GM21447 (cell line): ENCODE measurements around the gene ASB10.

Experiments used
- ATAC-seq: cut with Tn5 transposase; IDR thresholded peaks from one replicate; pipeline ENCODE4 v1.9.1; 2021; ENCODE audit not compliant: unreplicated experiment

Gene ASB10

GRCh38 chr7:151137791-151138152 is 49.3 kb downstream of the ASB10 start:
- no peak for ATAC-seq

GRCh38 chr7:151137076-151137675 is 49.9 kb downstream of the ASB10 start:
- ATAC-seq, result no peak

- no peak for ATAC-seq
Observed at GRCh38 chr7:151135866-151136843, 50.9 kb downstream of the ASB10 start.

- no peak for ATAC-seq
Observed at GRCh38 chr7:151135525-151135845, 51.6 kb downstream of the ASB10 start.

GRCh38 chr7:151134743-151135524 is 52.1 kb downstream of the ASB10 start:
- no peak for ATAC-seq

DNA sequence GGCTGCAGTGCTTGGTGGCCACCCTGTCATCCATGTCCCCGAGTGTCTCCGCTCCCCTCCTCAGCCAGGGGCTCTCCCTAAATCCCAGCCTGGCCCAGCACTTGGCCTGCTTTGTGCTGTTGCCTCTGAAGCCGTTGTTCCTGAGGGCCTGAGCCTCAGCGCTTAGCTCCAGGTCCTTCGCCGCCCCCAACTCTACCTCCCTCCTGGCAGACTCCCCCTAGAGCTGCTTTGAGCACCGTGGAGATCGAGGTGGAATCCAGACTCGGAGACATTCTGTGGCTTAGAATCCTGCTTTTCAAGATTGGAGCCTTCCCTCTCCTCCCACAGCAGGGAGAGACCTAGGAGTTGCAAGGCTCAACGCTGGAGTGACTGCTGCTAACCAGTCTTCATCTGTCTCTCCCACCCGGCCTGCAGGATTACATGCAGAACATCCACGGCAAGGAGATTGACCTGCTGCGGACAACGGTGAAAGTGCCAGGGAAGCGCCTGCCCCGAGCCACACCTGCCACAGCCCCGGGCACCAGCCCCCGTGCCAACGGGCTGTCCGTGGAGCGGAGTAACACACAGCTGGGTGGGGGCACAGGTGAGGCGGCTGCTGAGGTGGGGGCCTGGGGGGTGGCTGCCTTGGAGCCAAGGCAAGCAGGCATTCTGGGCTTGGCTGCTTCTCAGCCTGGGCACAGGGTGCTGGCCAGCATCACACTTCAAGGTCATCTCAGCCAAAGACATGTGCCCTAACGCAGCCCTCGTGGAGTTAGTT is 52.9 kb downstream of the ASB10 start:
- ATAC-seq, result no peak

DNA sequence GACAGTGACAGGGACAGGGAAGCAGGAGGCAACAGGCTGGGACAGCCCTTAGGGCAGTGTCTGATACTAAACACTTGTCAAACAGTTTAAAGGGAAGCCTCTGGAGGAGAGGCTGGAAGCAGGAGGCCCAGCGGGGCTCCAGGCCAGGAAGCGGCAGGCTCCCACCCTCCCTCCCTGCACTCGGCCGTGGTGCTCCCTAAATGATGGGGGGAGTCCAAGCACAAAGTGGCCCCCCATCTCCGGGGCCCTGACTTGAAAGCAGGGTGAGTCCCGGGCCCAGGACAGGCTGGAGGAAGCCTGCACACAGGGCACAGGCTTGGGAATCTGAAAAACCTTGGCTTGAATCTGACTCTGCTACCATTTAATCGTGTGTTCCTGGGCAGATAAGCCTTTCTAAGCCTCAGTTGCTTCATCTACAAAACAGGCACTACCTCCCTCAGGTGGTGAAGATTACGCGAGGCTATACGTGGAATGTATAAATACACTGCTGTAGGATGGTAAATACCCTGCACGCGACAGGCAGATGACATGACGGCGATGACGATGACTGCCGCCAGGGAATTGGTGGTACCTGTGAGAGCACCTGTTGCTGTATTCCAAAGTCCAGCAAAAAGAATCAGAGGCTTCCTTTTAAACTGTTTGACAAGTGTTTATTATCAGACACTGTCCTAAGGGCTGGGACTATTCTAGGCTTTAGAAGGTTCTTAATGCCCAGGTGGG is 53.6 kb downstream of the ASB10 start:
- no peak for ATAC-seq

DNA sequence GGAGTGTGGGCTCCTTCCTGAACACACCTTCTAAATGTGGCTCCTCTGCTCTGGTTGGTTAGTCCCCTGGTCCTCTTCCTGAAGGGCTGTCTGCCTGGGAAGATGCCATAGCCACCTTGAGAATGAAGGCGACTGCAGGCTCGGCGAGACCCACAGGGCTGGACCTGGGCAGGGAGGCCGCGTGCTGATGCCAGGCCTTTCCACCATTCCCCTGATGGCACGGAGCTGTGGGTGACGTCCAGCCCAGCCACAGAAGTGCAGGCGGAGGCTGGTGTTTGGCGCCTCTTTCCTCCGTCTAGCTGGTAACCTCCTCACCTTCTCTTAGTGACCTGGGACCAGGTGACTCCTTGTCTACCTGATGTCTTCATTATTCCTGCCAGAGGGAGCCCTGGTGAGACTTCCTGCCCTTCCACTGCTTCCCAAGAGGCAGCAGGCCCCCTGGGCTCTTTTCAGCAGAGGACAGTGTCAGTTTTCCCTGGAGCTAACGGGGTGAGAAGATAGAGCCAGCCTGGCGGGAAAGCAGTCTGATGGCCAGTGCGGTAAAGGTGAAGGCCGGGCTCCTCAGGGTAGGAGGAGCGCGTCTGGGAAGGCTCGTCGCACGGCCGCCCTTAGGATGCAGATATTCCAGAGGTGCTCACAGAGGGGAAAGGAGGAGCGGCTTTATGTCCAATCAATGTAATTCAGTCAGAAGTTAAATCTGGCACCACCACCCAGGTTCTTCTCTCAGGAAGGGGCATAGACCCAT is 54.4 kb downstream of the ASB10 start:
- ATAC-seq, result no peak

DNA sequence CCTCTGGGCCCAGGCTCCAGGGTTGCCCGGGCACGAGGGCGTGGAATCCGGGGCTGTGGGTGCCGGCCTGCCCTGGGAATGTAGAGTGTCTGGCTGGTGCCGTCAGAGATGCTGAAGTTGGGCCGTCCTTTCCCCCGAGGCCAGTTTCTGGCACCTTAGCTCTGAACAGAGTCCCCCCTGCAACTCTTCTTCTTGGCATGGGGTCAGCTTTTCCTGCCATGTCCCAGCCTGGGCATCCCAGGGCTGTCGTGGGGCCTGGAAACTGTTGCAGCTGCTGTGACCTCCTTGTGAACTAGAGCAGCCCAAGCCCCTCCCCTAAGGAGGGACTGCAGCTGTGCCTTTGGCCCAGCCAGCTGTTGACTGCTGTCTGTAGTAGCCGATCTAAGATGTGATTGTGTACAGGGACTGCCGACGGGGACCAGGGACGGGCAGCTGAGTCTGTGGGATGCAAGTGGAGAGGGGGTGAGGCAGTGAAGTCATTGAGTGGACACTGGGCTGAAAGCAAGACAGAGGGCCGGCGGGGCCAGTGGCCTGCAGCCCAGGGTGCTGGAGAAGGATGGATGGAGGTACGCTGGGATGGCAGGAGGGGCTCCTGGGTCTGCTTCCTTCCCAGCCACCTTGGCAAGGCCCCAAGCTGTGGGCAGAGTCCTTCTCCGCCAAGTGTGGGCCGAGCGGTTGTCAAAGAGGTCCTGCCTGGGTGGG is 55.3 kb downstream of the ASB10 start:
- no peak for ATAC-seq

- ATAC-seq, result no peak
Observed at GRCh38 chr7:151131224-151131591, 55.8 kb downstream of the ASB10 start.

DNA sequence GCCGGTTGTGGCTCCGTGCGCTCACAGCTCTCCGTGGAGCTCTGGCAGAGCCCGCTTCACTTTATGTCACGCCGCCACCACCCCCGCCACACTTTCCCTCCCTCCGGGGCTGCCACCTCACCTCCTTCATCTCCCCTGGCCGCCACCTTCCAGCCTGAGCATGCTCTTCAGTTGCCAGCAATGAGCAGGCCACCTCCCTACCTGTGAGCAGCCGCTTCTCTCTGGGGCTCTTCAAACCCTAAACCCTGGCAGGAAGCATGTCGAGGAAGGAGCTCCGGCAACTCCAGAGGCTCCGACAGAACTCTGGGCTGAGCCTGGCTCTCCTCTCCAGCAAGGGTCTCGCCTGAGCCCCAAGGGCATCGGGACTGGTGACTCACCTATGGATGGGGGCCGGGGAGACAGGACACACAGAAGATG is 56.3 kb downstream of the ASB10 start:
- ATAC-seq, result no peak

DNA sequence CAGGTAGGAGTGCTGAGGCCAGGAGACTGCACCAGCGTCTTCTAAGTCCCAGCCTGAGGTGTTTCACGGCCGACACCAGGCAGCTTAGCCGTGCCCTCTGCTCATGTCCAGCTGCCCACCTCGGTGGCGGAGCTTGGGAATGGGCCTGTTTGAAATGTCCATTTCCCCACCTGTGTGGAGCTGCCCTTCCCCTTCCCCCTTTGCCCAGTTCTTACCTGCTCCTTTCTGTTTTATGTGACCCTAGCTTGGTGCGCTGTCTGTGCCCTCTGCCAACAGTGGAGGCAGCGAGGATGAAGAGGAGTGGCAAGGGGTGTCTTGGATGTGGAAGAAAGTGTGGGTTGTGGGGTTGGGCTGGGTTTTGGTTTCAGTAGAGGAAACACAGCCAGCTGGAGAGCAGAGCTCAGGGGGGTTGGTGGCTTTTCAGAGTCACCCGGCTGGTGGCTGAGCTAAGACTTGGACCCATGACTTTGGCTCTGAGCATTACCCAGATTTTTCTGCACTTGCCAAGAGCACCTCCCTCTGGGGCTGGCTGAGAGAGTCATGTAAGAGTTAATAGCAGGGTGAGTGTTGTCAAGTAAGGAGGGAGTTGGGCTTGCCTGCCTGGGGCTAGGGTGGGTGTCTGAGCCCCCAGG is 57.0 kb downstream of the ASB10 start:
- ATAC-seq, result no peak

DNA sequence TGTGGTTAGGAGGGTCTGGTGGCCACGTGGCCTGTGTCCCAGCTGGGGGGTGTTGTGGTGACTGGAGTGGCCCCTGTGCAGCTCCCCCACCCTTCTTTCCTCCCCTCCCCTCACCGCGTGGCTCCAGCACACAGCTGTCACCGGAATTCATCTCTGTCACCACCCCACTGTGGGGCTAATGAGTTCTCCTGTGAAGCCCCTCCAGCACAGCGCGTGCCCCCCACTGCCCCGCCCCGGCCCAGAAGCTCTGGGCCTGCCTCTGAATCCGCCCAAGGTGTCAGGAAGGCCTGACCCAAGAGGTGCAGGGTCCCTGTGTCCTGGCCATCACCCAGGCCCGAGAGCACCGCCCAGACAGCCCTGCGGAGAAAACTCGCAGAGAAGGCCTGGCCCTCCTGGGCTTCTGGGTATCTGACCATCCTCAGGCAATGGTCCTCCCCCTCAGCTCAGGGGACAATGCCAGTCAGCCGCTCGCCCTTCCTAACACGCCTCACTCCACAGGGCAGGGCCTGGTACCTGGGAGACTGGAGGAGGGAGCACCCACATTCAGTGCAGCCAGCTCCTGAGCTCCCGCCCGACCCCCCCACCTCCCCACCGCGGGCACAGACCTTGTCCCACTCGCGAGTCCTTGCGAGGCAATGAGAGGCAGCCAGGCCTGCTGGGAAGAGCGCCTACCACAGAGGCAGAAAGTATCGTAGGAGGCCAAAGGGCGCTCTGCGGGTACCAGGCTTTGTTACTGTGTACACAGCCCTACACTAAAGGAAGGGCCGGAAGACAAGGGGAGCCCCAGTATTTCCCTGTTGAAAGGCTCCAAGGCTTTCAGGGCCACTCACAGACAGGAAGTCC is 57.7 kb downstream of the ASB10 start:
- ATAC-seq, result no peak

GRCh38 chr7:151128716-151129115 is 58.3 kb downstream of the ASB10 start:
- ATAC-seq, result no peak

GRCh38 chr7:151128144-151128543 is 58.9 kb downstream of the ASB10 start:
- ATAC-seq, result no peak

GRCh38 chr7:151126491-151127137 is 60.4 kb downstream of the ASB10 start:
- ATAC-seq, result no peak

- ATAC-seq, result no peak
Observed at GRCh38 chr7:151125846-151126481, 61.1 kb downstream of the ASB10 start.
